Left ventricle myocardium inferior (tissue), 1 donor: Measurements from ENCODE around the gene EHBP1. TPM values are rescaled to one million over a fixed set of nuclear protein-coding genes. Genes with fewer than 3 reads are reported as not detected.

Source experiments
- DNase-seq: peaks from one replicate; pipeline ENCODE4 v3.0.0-alpha.2; 2020
- H3K27ac ChIP-seq: fragments of 200-600 bp; replicated peaks from 2 replicates; pipeline ENCODE4 v1.8.0; 2021
- H3K27me3 ChIP-seq: fragments of 200-600 bp; 2 replicates; pipeline ENCODE4 v1.8.0; 2021; ENCODE audit warnings: low read depth
- H3K36me3 ChIP-seq: fragments of 200-600 bp; 2 replicates; pipeline ENCODE4 v1.8.0; 2021
- H3K4me1 ChIP-seq: fragments of 200-600 bp; 2 replicates; pipeline ENCODE4 v1.8.0; 2021
- H3K4me3 ChIP-seq: fragments of 200-600 bp; 2 replicates; pipeline ENCODE4 v1.8.0; 2021; ENCODE audit warnings: mild to moderate bottlenecking, moderate library complexity
- H3K9me3 ChIP-seq: fragments of 200-600 bp; replicated peaks from 2 replicates; pipeline ENCODE4 v1.8.0; 2021
- intact Hi-C: fragments of 100-400 bp; cut with micrococcal nuclease; formaldehyde crosslinking; loops from one replicate; pipeline ENCODE4 v1.11.0; 2022
- total RNA-seq: library from RNA; stranded (reverse); fragmentation: NEBNext Ultra II Directional; extraction: Animal tissue kit (Norgen Biotek cat#: 25700); gene quantifications from one replicate; pipeline ENCODE4 v1.2.1, GENCODE V29; 2021
- TF ChIP-seq, protein P1 (sequence below): fragments of 200-600 bp; IDR thresholded peaks from 2 replicates; pipeline ENCODE4 v1.8.0; 2021; ENCODE audit warnings: antibody characterized with exemption, mild to moderate bottlenecking, borderline replicate concordance
- donor health status: DM: no; HTN: yes; CAD: no; lungs with severe emphysema.

Gene EHBP1
- total RNA-seq, 1 donor from 2014 or later: 20.4 TPM

DNA sequence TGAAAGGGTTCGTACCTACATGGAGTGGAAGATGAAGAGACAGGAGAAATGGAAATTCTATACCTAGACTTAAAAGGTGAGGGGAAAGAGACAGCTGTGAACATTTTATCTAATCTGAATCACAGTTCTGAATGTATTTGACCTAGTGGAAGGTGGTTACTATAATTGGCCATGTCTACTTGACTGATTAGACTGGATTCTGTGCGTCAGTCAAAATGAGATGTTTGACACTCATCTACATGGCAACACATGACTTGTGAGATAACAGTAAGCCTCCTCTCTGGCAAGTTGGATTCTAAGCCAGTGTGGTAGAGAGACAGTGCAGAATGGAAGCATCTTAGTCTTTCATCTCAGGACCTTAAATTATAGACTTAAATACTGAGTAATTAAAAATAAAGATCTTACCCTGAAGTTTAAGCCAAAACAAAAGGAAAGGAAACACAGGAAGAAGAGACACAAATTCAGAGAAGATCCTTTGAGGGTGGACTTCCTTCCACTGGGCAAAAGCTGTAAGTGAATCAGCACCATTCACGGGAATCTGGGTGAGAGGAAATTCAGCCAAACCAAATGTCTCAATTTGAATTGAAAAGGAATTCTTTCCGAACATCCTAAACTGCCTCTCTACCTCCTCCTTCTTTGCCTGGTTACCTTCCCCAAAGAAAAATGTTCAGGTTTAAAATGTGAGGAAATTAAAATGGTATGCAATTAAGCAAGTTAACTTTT is 121.6 kb downstream of the EHBP1 start:
- Histone ChIP-seq H3K4me3 (no peak overlapping the region), H3K36me3 (peaks cover 40% of the 10 kb centered on the region), H3K27me3 (no peaks in the 10 kb centered on the region), H3K27ac (no peak overlapping the region), H3K4me1 (peaks cover 21% of the 10 kb centered on the region), H3K9me3 (peaks cover 3% of the 10 kb centered on the region)
- TF ChIP-seq, protein P1, sequence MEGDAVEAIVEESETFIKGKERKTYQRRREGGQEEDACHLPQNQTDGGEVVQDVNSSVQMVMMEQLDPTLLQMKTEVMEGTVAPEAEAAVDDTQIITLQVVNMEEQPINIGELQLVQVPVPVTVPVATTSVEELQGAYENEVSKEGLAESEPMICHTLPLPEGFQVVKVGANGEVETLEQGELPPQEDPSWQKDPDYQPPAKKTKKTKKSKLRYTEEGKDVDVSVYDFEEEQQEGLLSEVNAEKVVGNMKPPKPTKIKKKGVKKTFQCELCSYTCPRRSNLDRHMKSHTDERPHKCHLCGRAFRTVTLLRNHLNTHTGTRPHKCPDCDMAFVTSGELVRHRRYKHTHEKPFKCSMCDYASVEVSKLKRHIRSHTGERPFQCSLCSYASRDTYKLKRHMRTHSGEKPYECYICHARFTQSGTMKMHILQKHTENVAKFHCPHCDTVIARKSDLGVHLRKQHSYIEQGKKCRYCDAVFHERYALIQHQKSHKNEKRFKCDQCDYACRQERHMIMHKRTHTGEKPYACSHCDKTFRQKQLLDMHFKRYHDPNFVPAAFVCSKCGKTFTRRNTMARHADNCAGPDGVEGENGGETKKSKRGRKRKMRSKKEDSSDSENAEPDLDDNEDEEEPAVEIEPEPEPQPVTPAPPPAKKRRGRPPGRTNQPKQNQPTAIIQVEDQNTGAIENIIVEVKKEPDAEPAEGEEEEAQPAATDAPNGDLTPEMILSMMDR: no peak
- DNase-seq: no peak
- intact Hi-C loops: no loop called here

DNA sequence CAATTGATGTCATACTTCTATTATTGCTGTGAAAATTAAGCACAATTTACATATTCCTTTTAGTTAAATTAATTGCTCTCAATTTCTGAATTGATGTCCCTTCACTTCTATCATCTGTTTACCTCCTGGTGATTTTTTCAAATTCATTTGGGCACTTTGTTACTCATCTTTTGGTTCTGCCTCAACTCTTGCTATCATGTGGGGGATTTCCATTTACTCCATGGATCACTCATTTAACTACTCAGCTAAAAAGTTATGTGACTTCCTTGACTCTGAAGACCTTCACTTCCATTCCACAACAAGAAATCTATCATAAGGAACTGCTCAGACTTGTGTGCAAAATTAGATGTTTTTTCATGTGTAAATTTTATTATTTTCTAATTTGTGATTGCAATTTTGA is 126.2 kb downstream of the EHBP1 start:
- peaks cover 64% of the 10 kb centered on the region for H3K36me3 ChIP-seq
- H3K27me3 ChIP-seq: no peaks in the 10 kb centered on the region

GRCh38 chr2:62844311-62845090 is 139.0 kb downstream of the EHBP1 start:
- intact Hi-C loops: no loop called here
- H3K4me1 ChIP-seq: no peaks in the 10 kb centered on the region
- TF ChIP-seq, protein P1: no peak
- no peak overlapping the region for H3K4me3 ChIP-seq
- H3K9me3 ChIP-seq: peaks cover 19% of the 10 kb centered on the region
- no peak overlapping the region for H3K27ac ChIP-seq
- H3K27me3 ChIP-seq: no peaks in the 10 kb centered on the region
- peaks cover 19% of the 10 kb centered on the region for H3K36me3 ChIP-seq
- DNase-seq: no peak

More for the DNA sequence above, 126.2 kb downstream of the EHBP1 start:
- DNase-seq: no peak
- Histone ChIP-seq H3K4me3 (no peak overlapping the region), H3K27ac (no peak overlapping the region), H3K4me1 (peaks cover 7% of the 10 kb centered on the region), H3K9me3 (peaks cover 14% of the 10 kb centered on the region)
- intact Hi-C loops: no loop called here
- TF ChIP-seq, protein P1: no peak

DNA sequence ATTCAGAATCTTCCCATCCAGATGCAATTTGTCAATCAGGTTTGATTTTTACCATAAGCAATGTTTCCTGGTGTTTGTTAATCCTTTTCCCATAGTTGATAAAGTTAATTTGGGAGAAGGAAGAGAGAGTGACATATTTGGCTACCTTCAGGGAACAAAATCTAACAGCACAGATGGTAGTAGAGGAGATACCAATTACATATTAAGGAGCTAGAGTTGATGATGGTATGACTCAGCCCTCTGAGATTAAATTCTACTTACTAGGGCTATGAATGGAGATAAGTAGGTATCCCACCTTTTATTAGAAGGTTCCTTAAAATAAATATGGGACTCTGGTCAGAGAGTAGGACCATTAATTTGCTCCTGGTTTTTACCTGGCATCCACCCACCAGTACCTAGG is 139.7 kb downstream of the EHBP1 start:
- H3K9me3 ChIP-seq: peaks cover 16% of the 10 kb centered on the region
- H3K36me3 ChIP-seq: peaks cover 24% of the 10 kb centered on the region
- H3K27me3 ChIP-seq: no peaks in the 10 kb centered on the region
- H3K4me1 ChIP-seq: no peaks in the 10 kb centered on the region
- no peak for DNase-seq
- no peak overlapping the region for H3K27ac ChIP-seq
- H3K4me3 ChIP-seq: no peak overlapping the region
- TF ChIP-seq, protein P1: no peak
- intact Hi-C loops: no loop called here

DNA sequence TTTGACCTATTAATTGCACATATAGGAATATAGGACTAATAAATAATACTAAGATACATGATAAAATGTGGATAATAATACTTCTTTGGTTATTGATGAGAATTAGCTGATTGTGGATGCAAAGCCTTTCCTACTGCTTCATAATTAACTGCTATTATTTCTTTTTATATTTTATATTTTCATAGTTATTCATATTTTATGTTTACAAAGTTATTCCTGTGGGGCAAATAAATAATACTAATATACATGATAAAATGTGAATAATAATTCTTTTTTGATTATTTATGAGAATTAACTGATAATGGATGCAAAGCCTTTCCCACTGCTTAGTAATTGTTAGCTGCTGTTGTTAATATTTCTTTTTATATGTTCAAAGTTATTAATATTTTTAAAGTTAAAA is 146.7 kb downstream of the EHBP1 start:
- no peaks in the 10 kb centered on the region for H3K27me3 ChIP-seq
- H3K9me3 ChIP-seq: peaks cover 13% of the 10 kb centered on the region
- H3K36me3 ChIP-seq: peaks cover 31% of the 10 kb centered on the region

More for the DNA sequence above, 146.7 kb downstream of the EHBP1 start:
- Histone ChIP-seq H3K27ac (no peak overlapping the region), H3K4me3 (no peak overlapping the region), H3K4me1 (no peaks in the 10 kb centered on the region)
- intact Hi-C loops: no loop called here
- no peak for DNase-seq
- TF ChIP-seq, protein P1: no peak
